Brain microvascular endothelial cell (primary cell): ENCODE results near the gene ANKRD2.
"Not testable (repeated sequence)": the region's sequence is repeated elsewhere in the genome, so short reads cannot be mapped to it uniquely, and the experiment has no call there.

ENCODE experiments used
- DNase-seq: peaks from one replicate; pipeline ENCODE4 v3.0.0-alpha.2; 2020
- H3K27ac ChIP-seq: fragments of 250-450 bp; sonication (Bioruptor Pico); 2 replicates; pipeline ENCODE4 v1.5.1; 2020; ENCODE audit warnings: mild to moderate bottlenecking, moderate library complexity
- H3K27me3 ChIP-seq: fragments of 250-450 bp; sonication (Bioruptor Pico); replicated peaks from 2 replicates; pipeline ENCODE4 v1.5.1; 2020; ENCODE audit warnings: mild to moderate bottlenecking
- H3K36me3 ChIP-seq: fragments of 250-450 bp; sonication (Bioruptor Pico); replicated peaks from 2 replicates; pipeline ENCODE4 v1.5.1; 2020; ENCODE audit warnings: mild to moderate bottlenecking
- H3K4me3 ChIP-seq: 2 replicates; pipeline ENCODE4 v1.5.1; 2011; ENCODE audit warnings: low read depth, mild to moderate bottlenecking, control low read depth, low read length, moderate library complexity
- CTCF ChIP-seq: IDR thresholded peaks from 2 replicates; pipeline ENCODE4 v1.5.1; 2011; ENCODE audit warnings: low read depth, mild to moderate bottlenecking, moderate library complexity, low read length, control low read depth, inconsistent platforms; ENCODE audit errors: missing control alignments
- in situ Hi-C: cut with HindIII; loops from 2 replicates; pipeline ENCODE4 v1.10.0; 2017; ENCODE audit warnings: low sequenced_read_pairs, low pct_ligation_motif_present

Gene ANKRD2

GRCh38 chr10:97575127-97575668 lies 2.6 kb downstream of the ANKRD2 start:
- TF ChIP-seq CTCF, result no peak
- in situ Hi-C loops, result no loop called here
- Histone ChIP-seq H3K4me3 (no peak overlapping the region), H3K27ac (no peak overlapping the region), H3K36me3 (peaks cover 8% of the 10 kb centered on the region), H3K27me3 (no peaks in the 10 kb centered on the region)
- no peak for DNase-seq

GRCh38 chr10:97576487-97576886 lies 3.9 kb downstream of the ANKRD2 start:
- H3K27ac ChIP-seq, DNase-seq, H3K4me3 ChIP-seq, H3K27me3 ChIP-seq, H3K36me3 ChIP-seq, in situ Hi-C loops: not testable (repeated sequence)

DNA sequence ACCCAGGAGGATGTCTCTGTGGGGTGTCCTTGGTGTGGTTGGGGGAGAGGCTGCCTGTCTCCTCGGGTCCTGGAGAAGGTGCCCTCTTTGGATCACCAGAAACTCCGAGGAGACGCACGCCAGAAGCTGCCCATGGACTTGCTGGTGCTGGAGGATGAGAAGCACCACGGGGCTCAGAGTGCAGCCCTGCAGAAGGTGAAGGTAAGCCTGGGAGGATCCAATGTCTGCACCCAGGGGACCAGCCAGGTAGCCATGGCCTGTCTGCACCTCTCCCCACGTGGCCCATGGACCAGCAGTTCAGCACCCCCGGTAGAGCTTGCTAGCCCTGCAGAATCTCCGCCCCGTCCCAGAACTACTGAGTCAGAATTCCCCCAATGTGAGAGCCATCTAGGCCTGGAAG lies 5.1 kb downstream of the ANKRD2 start:
- Histone ChIP-seq H3K27me3 (no peaks in the 10 kb centered on the region), H3K4me3 (no peak overlapping the region), H3K36me3 (no peaks in the 10 kb centered on the region), H3K27ac (no peak overlapping the region)
- TF ChIP-seq CTCF, result no peak
- DNase-seq, result no peak
- in situ Hi-C loops, result no loop called here

- in situ Hi-C loops, result no loop called here
- Histone ChIP-seq H3K27ac (no peak overlapping the region), H3K27me3 (no peaks in the 10 kb centered on the region), H3K4me3 (peak overlapping the region; percentile 17), H3K36me3 (no peaks in the 10 kb centered on the region)
- no peak for TF ChIP-seq CTCF
- no peak for DNase-seq
These were observed 5.7 kb downstream of the ANKRD2 start for GRCh38 chr10:97578171-97578844.

- Histone ChIP-seq H3K36me3 (no peaks in the 10 kb centered on the region), H3K4me3 (no peak overlapping the region), H3K27me3 (no peaks in the 10 kb centered on the region), H3K27ac (no peak overlapping the region)
- no peak for DNase-seq
- no peak for TF ChIP-seq CTCF
- in situ Hi-C loops, result no loop called here
These were observed 8.1 kb downstream of the ANKRD2 start for GRCh38 chr10:97580421-97581367.

DNA sequence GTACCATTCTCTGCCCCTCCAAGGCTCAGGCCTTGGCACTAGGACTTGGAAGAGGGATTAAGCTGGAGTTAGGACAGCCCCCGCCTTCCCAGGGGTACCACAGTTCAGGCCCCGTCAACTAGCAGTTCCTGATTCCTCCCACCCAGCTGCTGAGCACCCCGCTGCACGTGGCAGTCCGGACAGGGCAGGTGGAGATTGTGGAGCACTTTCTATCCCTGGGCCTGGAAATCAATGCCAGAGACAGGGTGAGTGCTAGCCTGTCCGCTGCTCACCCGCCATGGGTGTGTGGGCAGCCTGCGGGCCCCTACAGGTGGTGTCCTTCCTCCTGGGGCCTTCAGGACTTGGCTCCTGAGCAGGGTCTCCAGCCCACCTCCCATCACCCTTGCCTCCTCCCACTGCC lies 9.6 kb downstream of the ANKRD2 start:
- H3K27me3 ChIP-seq, result no peaks in the 10 kb centered on the region
- DNase-seq, result no peak
- no peak overlapping the region for H3K4me3 ChIP-seq
- in situ Hi-C loops, result no loop called here
- no peak overlapping the region for H3K27ac ChIP-seq
- TF ChIP-seq CTCF, result no peak
- H3K36me3 ChIP-seq, result no peaks in the 10 kb centered on the region
